Mesodermal cell (in vitro differentiated cells): Measurements from ENCODE around the gene CAVIN4. TPM values are rescaled to one million over a fixed set of nuclear protein-coding genes. Genes with fewer than 3 reads are reported as not detected.

Experiments used
- H3K27ac ChIP-seq: 2 replicates; pipeline ENCODE4 v1.7.0; 2013; ENCODE audit warnings: mild to moderate bottlenecking, low read depth, low read length, moderate library complexity; ENCODE audit not compliant: severe bottlenecking
- H3K36me3 ChIP-seq: 2 replicates; pipeline ENCODE4 v1.7.1; 2013; ENCODE audit warnings: mild to moderate bottlenecking, low read length, moderate library complexity; ENCODE audit not compliant: control insufficient read depth, insufficient read depth
- H3K4me1 ChIP-seq: one replicate; pipeline ENCODE4 v1.7.1; 2013; ENCODE audit warnings: mild to moderate bottlenecking, low read length; ENCODE audit not compliant: insufficient read depth, control insufficient read depth, poor library complexity, severe bottlenecking
- H3K4me3 ChIP-seq: 2 replicates; pipeline ENCODE4 v1.7.0; 2013; ENCODE audit warnings: low read length, control low read depth, mild to moderate bottlenecking; ENCODE audit not compliant: insufficient read depth, poor library complexity, severe bottlenecking; ENCODE audit errors: extremely low read depth
- H3K9me3 ChIP-seq: 2 replicates; pipeline ENCODE4 v1.7.1; 2013; ENCODE audit warnings: mild to moderate bottlenecking, low read length, moderate library complexity; ENCODE audit not compliant: control insufficient read depth
- WGBS, 2 experiments: methylation state at CpG; one replicate each; pipeline ENCODE4 v1.1.5; 2013; ENCODE audit warnings: missing lambda C conversion rate in 2 of 2; ENCODE audit not compliant: insufficient coverage in 2 of 2; 5-methylcytosine and 5-hydroxymethylcytosine counted together
- polyA plus RNA-seq, 2 experiments: library from polyadenylated mRNA; stranded (reverse); fragments of 50-300 nt; gene quantifications; one replicate each; pipeline ENCODE4 v1.2.3, GENCODE V29; 2013

Gene CAVIN4
- polyA plus RNA-seq (2013, experiment 1 of 2) = 3.5 TPM
- 3.0 TPM for polyA plus RNA-seq (2013, experiment 2 of 2)

- Histone ChIP-seq H3K9me3 (no peaks in the 10 kb centered on the region), H3K4me3 (no peak within 1 kb of the TSS), H3K36me3 (peaks cover 20% of the 10 kb centered on the region), H3K4me1 (peaks cover 5% of the 10 kb centered on the region), H3K27ac (no peak within 1 kb of the TSS)
- 93% methylated on average over 8 to 10 of the region's 10 CpGs for WGBS, 2 experiments
Measured at GRCh38 chr9:100577776-100578448, at the start of gene CAVIN4. Gene CAVIN4, plus strand, starts transcription at chr9:100578079. Its CDS starts 65 bp downstream, at chr9:100578144.

- WGBS, 2 experiments = 100% methylated on average over 1 to 3 of the region's 4 CpGs
- Histone ChIP-seq H3K4me3 (no peak overlapping the region), H3K9me3 (no peaks in the 10 kb centered on the region), H3K36me3 (peaks cover 16% of the 10 kb centered on the region), H3K27ac (peak overlapping the region; percentile 29), H3K4me1 (no peaks in the 10 kb centered on the region)
Measured at GRCh38 chr9:100534401-100534800, 43.5 kb upstream of the CAVIN4 start.

GRCh38 chr9:100540327-100540726 is 37.6 kb upstream of the CAVIN4 start:
- H3K27ac ChIP-seq = no peak overlapping the region
- H3K4me3 ChIP-seq = no peak overlapping the region
- 92 to 96% methylated on average over 7 to 10 of the region's 12 CpGs for WGBS, 2 experiments
- peaks cover 8% of the 10 kb centered on the region for H3K9me3 ChIP-seq
- H3K4me1 ChIP-seq = no peaks in the 10 kb centered on the region
- H3K36me3 ChIP-seq = peaks cover 49% of the 10 kb centered on the region

- 83 to 92% methylated on average over 2 to 3 of the region's 5 CpGs for WGBS, 2 experiments
- H3K36me3 ChIP-seq = peaks cover 60% of the 10 kb centered on the region
Measured at GRCh38 chr9:100549048-100549447, 28.8 kb upstream of the CAVIN4 start.

GRCh38 chr9:100554935-100555401 is 22.9 kb upstream of the CAVIN4 start:
- 56 to 60% methylated on average over 1 to 2 of the region's 2 CpGs for WGBS, 2 experiments
- no peak overlapping the region for H3K27ac ChIP-seq
- H3K9me3 ChIP-seq = no peaks in the 10 kb centered on the region
- peaks cover 52% of the 10 kb centered on the region for H3K36me3 ChIP-seq
- no peaks in the 10 kb centered on the region for H3K4me1 ChIP-seq
- H3K4me3 ChIP-seq = no peak overlapping the region

More at GRCh38 chr9:100549048-100549447, 28.8 kb upstream of the CAVIN4 start:
- Histone ChIP-seq H3K4me3 (no peak overlapping the region), H3K9me3 (peaks cover 5% of the 10 kb centered on the region), H3K27ac (no peak overlapping the region), H3K4me1 (no peaks in the 10 kb centered on the region)

- H3K4me1 ChIP-seq = no peaks in the 10 kb centered on the region
- WGBS, 2 experiments = no CpG with 5 or more reads among the region's 1 CpG
- H3K27ac ChIP-seq = no peak overlapping the region
- H3K4me3 ChIP-seq = no peak overlapping the region
- no peaks in the 10 kb centered on the region for H3K9me3 ChIP-seq
- H3K36me3 ChIP-seq = peaks cover 52% of the 10 kb centered on the region
Measured at GRCh38 chr9:100555471-100555870, 22.4 kb upstream of the CAVIN4 start.

- Histone ChIP-seq H3K4me3 (no peak overlapping the region), H3K27ac (no peak overlapping the region), H3K4me1 (no peaks in the 10 kb centered on the region), H3K9me3 (no peaks in the 10 kb centered on the region), H3K36me3 (peaks cover 49% of the 10 kb centered on the region)
- 88 to 95% methylated on average over 3 of the region's 3 CpGs for WGBS, 2 experiments
Measured at GRCh38 chr9:100557053-100557452, 20.8 kb upstream of the CAVIN4 start.

- H3K27ac ChIP-seq = no peak overlapping the region
- H3K4me3 ChIP-seq = no peak overlapping the region
- H3K9me3 ChIP-seq = no peaks in the 10 kb centered on the region
- 100% methylated on average over 2 of the region's 3 CpGs; no CpG with 5 or more reads in 1 of the 2 experiments for WGBS, 2 experiments
- peaks cover 53% of the 10 kb centered on the region for H3K36me3 ChIP-seq
- no peaks in the 10 kb centered on the region for H3K4me1 ChIP-seq
Measured at GRCh38 chr9:100561256-100561655, 16.6 kb upstream of the CAVIN4 start.

- Histone ChIP-seq H3K36me3 (peaks cover 57% of the 10 kb centered on the region), H3K4me1 (no peaks in the 10 kb centered on the region), H3K9me3 (no peaks in the 10 kb centered on the region), H3K27ac (no peak overlapping the region), H3K4me3 (no peak overlapping the region)
- WGBS, 2 experiments = 89% methylated on average over 2 of the region's 3 CpGs; no CpG with 5 or more reads in 1 of the 2 experiments
Measured at GRCh38 chr9:100567856-100568255, 10.0 kb upstream of the CAVIN4 start.

- Histone ChIP-seq H3K9me3 (no peaks in the 10 kb centered on the region), H3K4me1 (peaks cover 5% of the 10 kb centered on the region), H3K27ac (no peak overlapping the region), H3K4me3 (no peak overlapping the region), H3K36me3 (peaks cover 28% of the 10 kb centered on the region)
- WGBS, 2 experiments = 80% methylated on average over 1 of the region's 3 CpGs; no CpG with 5 or more reads in 1 of the 2 experiments
Measured at GRCh38 chr9:100573655-100574260, 4.1 kb upstream of the CAVIN4 start.

- no peak overlapping the region for H3K27ac ChIP-seq
- H3K4me3 ChIP-seq = no peak overlapping the region
- H3K9me3 ChIP-seq = no peaks in the 10 kb centered on the region
- 50 to 100% methylated on average over 1 to 2 of the region's 4 CpGs for WGBS, 2 experiments
- peaks cover 20% of the 10 kb centered on the region for H3K36me3 ChIP-seq
- H3K4me1 ChIP-seq = peaks cover 5% of the 10 kb centered on the region
Measured at GRCh38 chr9:100575006-100575405, 2.9 kb upstream of the CAVIN4 start.
